SK-N-SH (cell line): Measurements from ENCODE around the gene TBC1D9B.

Source experiments
- CTCF ChIP-seq: fragments of 200-600 bp; sonication (generic); IDR thresholded peaks from 2 replicates; pipeline ENCODE4 v1.6.1; 2017; ENCODE audit warnings: antibody characterized with exemption, mild to moderate bottlenecking, moderate library complexity
- TAF1 ChIP-seq: IDR thresholded peaks from 2 replicates; pipeline ENCODE4 v1.6.1; 2012; ENCODE audit warnings: low read depth, mild to moderate bottlenecking, low read length, moderate library complexity, borderline replicate concordance

GRCh38 chr5:179858241-179858585 is 49.5 kb downstream of the TBC1D9B start:
- TF ChIP-seq CTCF (no peak), TAF1 (no peak)
